ENCODE measurements around the gene PTGER3.

PTGER3 gene

DNA sequence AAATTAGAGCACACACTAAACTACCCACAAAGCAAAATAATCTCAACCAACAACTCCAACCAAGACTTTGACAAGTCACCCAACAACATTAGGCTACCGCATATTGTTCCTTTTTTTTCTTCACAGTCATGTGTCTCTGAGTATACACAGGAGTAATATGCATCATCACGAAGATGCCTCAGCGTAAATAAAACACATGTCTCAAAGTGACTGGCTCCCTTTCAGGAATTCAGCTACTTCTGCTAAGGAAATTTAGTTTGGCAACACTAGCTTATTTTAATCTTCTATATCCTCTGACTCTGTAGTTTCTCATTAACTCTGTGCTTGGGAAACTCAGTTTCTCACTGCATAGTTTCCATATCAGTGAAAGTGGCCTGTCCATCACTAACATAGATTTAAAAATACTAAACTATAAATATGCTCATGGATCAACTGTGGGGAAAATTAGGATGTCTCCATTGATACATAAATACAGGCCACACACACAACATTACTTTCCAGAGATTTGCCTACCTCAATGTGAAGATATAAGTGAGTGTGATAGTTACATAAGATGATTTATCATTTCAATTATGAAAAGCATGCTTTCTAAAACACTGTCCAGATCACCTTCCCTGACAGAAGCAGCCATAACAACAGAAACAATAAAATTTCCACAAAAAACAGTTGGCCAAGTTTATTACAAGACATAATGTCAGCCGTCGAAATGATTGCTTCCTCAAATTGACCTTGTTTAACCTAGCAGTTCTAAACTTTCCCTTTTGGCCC lies 113.2 kb downstream of the PTGER3 start:
- no peak overlapping the region for H3K18ac ChIP-seq (ENCODE audit: low read depth in 1 of 2, low read length in 2 of 2)
- H3K23ac ChIP-seq (ENCODE audit: low read length in 2 of 2) = no peak overlapping the region
- H2AFZ ChIP-seq (ENCODE audit: low read depth, low read length) = no peak overlapping the region
- H4K8ac ChIP-seq (ENCODE audit: low read length) = no peak overlapping the region
- H4K91ac ChIP-seq (ENCODE audit: low read length) = no peak overlapping the region
- H2BK5ac ChIP-seq (ENCODE audit: low read depth, low read length, poor library complexity, severe bottlenecking) = no peak overlapping the region
- no peaks in the 10 kb centered on the region for H3K4me1 ChIP-seq (ENCODE audit: control insufficient read depth, insufficient read depth, low read depth, low read length)
- no peaks in the 10 kb centered on the region for H3K79me1 ChIP-seq (replicated peaks; ENCODE audit: low read length, poor library complexity, severe bottlenecking)
- WGBS = 74% methylated on average over 5 of the region's 5 CpGs
- H3K9ac ChIP-seq (ENCODE audit: low read length) = peak overlapping the region; percentile 4
- no peak overlapping the region for H3K4ac ChIP-seq (ENCODE audit: low read depth in 1 of 2, low read length in 2 of 2)
- no peaks in the 10 kb centered on the region for H3K27me3 ChIP-seq (ENCODE audit: control insufficient read depth in 1 of 2, insufficient read depth in 1 of 2, low read length in 2 of 2)
- no peak for DNase-seq
- H3K14ac ChIP-seq (ENCODE audit: low read length in 2 of 2) = no peak overlapping the region
- no peaks in the 10 kb centered on the region for H3K9me3 ChIP-seq (ENCODE audit: control insufficient read depth, low read length)
- no peak overlapping the region for H2BK15ac ChIP-seq (ENCODE audit: low read depth, poor library complexity, severe bottlenecking)
- H2BK12ac ChIP-seq (ENCODE audit: low read length in 2 of 2) = no peak overlapping the region
- H3K4me3 ChIP-seq (ENCODE audit: insufficient read depth in 1 of 2, low read depth in 1 of 2, low read length in 2 of 2) = no peak overlapping the region
- no peak overlapping the region for H3K4me2 ChIP-seq (ENCODE audit: low read length, poor library complexity, severe bottlenecking)
- no peak overlapping the region for H3K27ac ChIP-seq (ENCODE audit: low read length, poor library complexity, severe bottlenecking)
- no peaks in the 10 kb centered on the region for H3K36me3 ChIP-seq (ENCODE audit: control insufficient read depth in 1 of 2, insufficient read depth in 2 of 2, low read depth in 1 of 2, low read length in 2 of 2)
- H2BK120ac ChIP-seq (ENCODE audit: low read depth, low read length) = no peak overlapping the region
- no peak overlapping the region for H2AK5ac ChIP-seq (ENCODE audit: low read length, severe bottlenecking)

- H2AK5ac ChIP-seq (ENCODE audit: low read length, severe bottlenecking) = no peak overlapping the region
- H3K4me3 ChIP-seq (ENCODE audit: insufficient read depth in 1 of 2, low read depth in 1 of 2, low read length in 2 of 2) = no peak overlapping the region
- no peaks in the 10 kb centered on the region for H3K9me3 ChIP-seq (ENCODE audit: control insufficient read depth, low read length)
- H3K23ac ChIP-seq (ENCODE audit: low read length in 2 of 2) = no peak overlapping the region
- H2BK5ac ChIP-seq (ENCODE audit: low read depth, low read length, poor library complexity, severe bottlenecking) = no peak overlapping the region
- H4K8ac ChIP-seq (ENCODE audit: low read length) = no peak overlapping the region
- no peak overlapping the region for H2BK12ac ChIP-seq (ENCODE audit: low read length in 2 of 2)
- no peak overlapping the region for H4K91ac ChIP-seq (ENCODE audit: low read length)
- H3K18ac ChIP-seq (ENCODE audit: low read depth in 1 of 2, low read length in 2 of 2) = no peak overlapping the region
- no peak overlapping the region for H3K4me2 ChIP-seq (ENCODE audit: low read length, poor library complexity, severe bottlenecking)
- H2BK120ac ChIP-seq (ENCODE audit: low read depth, low read length) = no peak overlapping the region
- DNase-seq = no peak
- 55% methylated on average over 1 of the region's 1 CpG for WGBS
- H3K79me1 ChIP-seq (replicated peaks; ENCODE audit: low read length, poor library complexity, severe bottlenecking) = no peaks in the 10 kb centered on the region
- H3K4me1 ChIP-seq (ENCODE audit: control insufficient read depth, insufficient read depth, low read depth, low read length) = no peaks in the 10 kb centered on the region
- H3K27ac ChIP-seq (ENCODE audit: low read length, poor library complexity, severe bottlenecking) = no peak overlapping the region
- H3K14ac ChIP-seq (ENCODE audit: low read length in 2 of 2) = no peak overlapping the region
- H3K4ac ChIP-seq (ENCODE audit: low read depth in 1 of 2, low read length in 2 of 2) = no peak overlapping the region
- no peak overlapping the region for H2BK15ac ChIP-seq (ENCODE audit: low read depth, poor library complexity, severe bottlenecking)
- no peaks in the 10 kb centered on the region for H3K36me3 ChIP-seq (ENCODE audit: control insufficient read depth in 1 of 2, insufficient read depth in 2 of 2, low read depth in 1 of 2, low read length in 2 of 2)
- H2AFZ ChIP-seq (ENCODE audit: low read depth, low read length) = no peak overlapping the region
- no peaks in the 10 kb centered on the region for H3K27me3 ChIP-seq (ENCODE audit: control insufficient read depth in 1 of 2, insufficient read depth in 1 of 2, low read length in 2 of 2)
- no peak overlapping the region for H3K9ac ChIP-seq (ENCODE audit: low read length)
Observed at GRCh38 chr1:70930062-70930461, 117.6 kb downstream of the PTGER3 start.

- Histone ChIP-seq H2AFZ (ENCODE audit: low read depth, low read length) (no peak overlapping the region), H3K27me3 (ENCODE audit: control insufficient read depth in 1 of 2, insufficient read depth in 1 of 2, low read length in 2 of 2) (no peaks in the 10 kb centered on the region), H3K4ac (ENCODE audit: low read depth in 1 of 2, low read length in 2 of 2) (no peak overlapping the region), H3K79me1 (replicated peaks; ENCODE audit: low read length, poor library complexity, severe bottlenecking) (no peaks in the 10 kb centered on the region), H4K8ac (ENCODE audit: low read length) (no peak overlapping the region), H2AK5ac (ENCODE audit: low read length, severe bottlenecking) (no peak overlapping the region), H2BK5ac (ENCODE audit: low read depth, low read length, poor library complexity, severe bottlenecking) (no peak overlapping the region), H3K18ac (ENCODE audit: low read depth in 1 of 2, low read length in 2 of 2) (no peak overlapping the region), H3K4me2 (ENCODE audit: low read length, poor library complexity, severe bottlenecking) (no peak overlapping the region), H2BK15ac (ENCODE audit: low read depth, poor library complexity, severe bottlenecking) (no peak overlapping the region), H3K9ac (ENCODE audit: low read length) (no peak overlapping the region), H3K4me3 (ENCODE audit: insufficient read depth in 1 of 2, low read depth in 1 of 2, low read length in 2 of 2) (no peak overlapping the region), H3K23ac (ENCODE audit: low read length in 2 of 2) (no peak overlapping the region), H3K14ac (ENCODE audit: low read length in 2 of 2) (no peak overlapping the region), H3K9me3 (ENCODE audit: control insufficient read depth, low read length) (peaks cover 28% of the 10 kb centered on the region), H3K36me3 (ENCODE audit: control insufficient read depth in 1 of 2, insufficient read depth in 2 of 2, low read depth in 1 of 2, low read length in 2 of 2) (no peaks in the 10 kb centered on the region), H2BK120ac (ENCODE audit: low read depth, low read length) (no peak overlapping the region), H3K27ac (ENCODE audit: low read length, poor library complexity, severe bottlenecking) (no peak overlapping the region), H2BK12ac (ENCODE audit: low read length in 2 of 2) (no peak overlapping the region), H4K91ac (ENCODE audit: low read length) (no peak overlapping the region), H3K4me1 (ENCODE audit: control insufficient read depth, insufficient read depth, low read depth, low read length) (no peaks in the 10 kb centered on the region)
- no peak for DNase-seq
- 19% methylated on average over 1 of the region's 2 CpGs for WGBS
Observed at GRCh38 chr1:70922196-70922595, 125.4 kb downstream of the PTGER3 start.

Small RNA genes within 50 kb of the gene (small RNA-seq; reads per million reads assigned to genes)
- 24,288 reads per million, percentile 100 among the genes with 10 or more reads in this experiment for gene MIR186 (ENCODE audit: low read depth)

All from mesenchymal stem cell (in vitro differentiated cells and primary cell).